H1 (cell line): Measurements from ENCODE around the gene SLC52A3. TPM values are rescaled to one million over a fixed set of nuclear protein-coding genes. Genes with fewer than 3 reads are reported as not detected.

ENCODE experiments used
- CTCF ChIA-PET: fragments of 300-600 bp; sonication (Branson Sonifier 250); formaldehyde crosslinking; loops from one replicate; lab custom pipeline; 2021; ENCODE audit not compliant: partially characterized antibody; lab: Charles Lee
- POLR2A ChIA-PET: fragments of 300-600 bp; sonication (Branson Sonifier 250); formaldehyde crosslinking; loops from one replicate; lab custom pipeline; 2021; ENCODE audit warnings: inconsistent platforms; ENCODE audit not compliant: partially characterized antibody; lab: Charles Lee
- DNase-seq, 2 experiments: peaks; one replicate each; pipeline versions ENCODE4 v3.0.0 to v3.0.0-alpha.2; 2010 to 2022; ENCODE audit warnings: low spot score in 2 of 2, low read depth in 1 of 2, mixed read lengths in 1 of 2
- FAIRE-seq: peaks from 2 replicates; lab custom pipeline; 2011; peaks lifted over from hg19 to GRCh38; lab: Jason Lieb, UNC
- H2AFZ ChIP-seq: 2 replicates; pipeline ENCODE4 v1.8.1; 2012; ENCODE audit warnings: low read length, inconsistent platforms
- H2AK5ac ChIP-seq: 2 replicates; pipeline ENCODE4 v1.6.1; 2013; ENCODE audit warnings: low read depth, low read length
- H2BK120ac ChIP-seq: replicated peaks from 2 replicates; pipeline ENCODE3; 2013; ENCODE audit warnings: low read depth, low read length, inconsistent platforms
- H2BK12ac ChIP-seq: 2 replicates; pipeline ENCODE4 v1.6.1; 2013; ENCODE audit warnings: low read depth, low read length
- H2BK15ac ChIP-seq: 2 replicates; pipeline ENCODE4 v1.6.1; 2013; ENCODE audit warnings: low read length
- H2BK20ac ChIP-seq: 2 replicates; pipeline ENCODE4 v1.6.1; 2013; ENCODE audit warnings: low read length
- H2BK5ac ChIP-seq: 2 replicates; pipeline ENCODE4 v1.6.1; 2013; ENCODE audit warnings: low read depth, low read length
- H3K14ac ChIP-seq: 2 replicates; pipeline ENCODE4 v1.6.1; 2013; ENCODE audit warnings: inconsistent platforms; ENCODE audit not compliant: insufficient read length
- H3K18ac ChIP-seq: 2 replicates; pipeline ENCODE4 v1.6.1; 2013; ENCODE audit warnings: low read length; ENCODE audit errors: extremely low read depth
- H3K23ac ChIP-seq: 2 replicates; pipeline ENCODE4 v1.6.1; 2013; ENCODE audit warnings: inconsistent platforms; ENCODE audit not compliant: insufficient read length
- H3K23me2 ChIP-seq: 2 replicates; pipeline ENCODE4 v1.6.1; 2013; ENCODE audit warnings: low read depth, low read length
- H3K27ac ChIP-seq: 2 replicates; pipeline ENCODE4 v1.6.1; 2011; ENCODE audit warnings: low read depth, low read length, inconsistent platforms
- H3K27me3 ChIP-seq, 4 experiments: replicated peaks in 1 of 4; 1 replicate in 1 of 4; 2 replicates in 3 of 4; pipeline versions ENCODE4 v1.6.1 to v1.8.1; 2011 to 2013; ENCODE audit warnings: low read length in 3 of 4, mild to moderate bottlenecking in 3 of 4, inconsistent platforms in 2 of 4, mixed read lengths in 2 of 4, moderate library complexity in 1 of 4; ENCODE audit not compliant: control insufficient read depth in 3 of 4, insufficient read depth in 3 of 4; ENCODE audit errors: extremely low read depth in 1 of 4
- H3K36me3 ChIP-seq, 4 experiments: 2 replicates each; pipeline versions ENCODE4 v1.6.1 to v1.8.1; 2011 to 2013; ENCODE audit warnings: mild to moderate bottlenecking in 4 of 4, low read length in 3 of 4, moderate library complexity in 2 of 4, control low read depth in 1 of 4, inconsistent platforms in 1 of 4; ENCODE audit not compliant: insufficient read depth in 4 of 4, control insufficient read depth in 2 of 4
- H3K4ac ChIP-seq: replicated peaks from 2 replicates; pipeline ENCODE3; 2013; ENCODE audit warnings: low read length, low read depth, mixed read lengths, inconsistent platforms; ENCODE audit not compliant: insufficient read length
- H3K4me1 ChIP-seq, 4 experiments: replicated peaks in 1 of 4; 1 replicate in 1 of 4; 2 replicates in 3 of 4; pipeline versions ENCODE4 v1.6.1 to v1.8.1; 2011 to 2013; ENCODE audit warnings: low read length in 3 of 4, inconsistent platforms in 2 of 4, mixed read lengths in 1 of 4; ENCODE audit not compliant: insufficient read depth in 4 of 4, control insufficient read depth in 3 of 4
- H3K4me2 ChIP-seq, 2 experiments: 2 replicates each; pipeline versions ENCODE4 v1.6.1 to v1.8.1; 2011 to 2013; ENCODE audit warnings: low read depth in 2 of 2, low read length in 2 of 2, control low read depth in 1 of 2, inconsistent platforms in 1 of 2, mild to moderate bottlenecking in 1 of 2; ENCODE audit not compliant: insufficient read depth in 1 of 2
- H3K4me3 ChIP-seq, 4 experiments: fragments of 200-600, 300-600 bp in 1 of 4; sonication (generic), shearing (Covaris generic), sonication (Bioruptor Twin) in 1 of 4; 2 replicates each; pipeline versions ENCODE4 v1.5.1 to v1.8.1; 2011 to 2016; ENCODE audit warnings: low read length in 4 of 4, low read depth in 3 of 4, control low read depth in 2 of 4, inconsistent platforms in 2 of 4, mild to moderate bottlenecking in 2 of 4, mixed read lengths in 1 of 4, moderate library complexity in 1 of 4; ENCODE audit not compliant: insufficient read depth in 2 of 4; ENCODE audit errors: extremely low read depth in 1 of 4
- H3K56ac ChIP-seq: replicated peaks from 2 replicates; pipeline ENCODE3; 2013; ENCODE audit warnings: low read depth, mild to moderate bottlenecking, mixed read lengths, low read length, inconsistent platforms; ENCODE audit not compliant: insufficient read length
- H3K79me1 ChIP-seq: 2 replicates; pipeline ENCODE4 v1.6.1; 2013; ENCODE audit warnings: low read depth, low read length, control low read depth
- H3K79me2 ChIP-seq, 2 experiments: 2 replicates each; pipeline versions ENCODE4 v1.6.1 to v1.8.1; 2012 to 2013; ENCODE audit warnings: low read length in 2 of 2, mild to moderate bottlenecking in 2 of 2, inconsistent platforms in 1 of 2; ENCODE audit not compliant: insufficient read depth in 2 of 2, control insufficient read depth in 1 of 2
- H3K9ac ChIP-seq, 4 experiments: replicated peaks in 1 of 4; 1 replicate in 1 of 4; 2 replicates in 3 of 4; pipeline versions ENCODE4 v1.6.1 to v1.8.1; 2011 to 2013; ENCODE audit warnings: low read depth in 3 of 4, low read length in 3 of 4, control low read depth in 2 of 4, mild to moderate bottlenecking in 2 of 4, moderate library complexity in 2 of 4, inconsistent platforms in 1 of 4; ENCODE audit errors: extremely low read depth in 1 of 4
- H3K9me3 ChIP-seq, 2 experiments: 2 replicates each; pipeline versions ENCODE4 v1.6.1 to v1.8.1; 2012 to 2013; ENCODE audit warnings: mild to moderate bottlenecking in 2 of 2, moderate library complexity in 2 of 2, control low read depth in 1 of 2, inconsistent platforms in 1 of 2, low read depth in 1 of 2, low read length in 1 of 2, mixed read lengths in 1 of 2; ENCODE audit not compliant: insufficient read depth in 2 of 2
- H4K20me1 ChIP-seq, 2 experiments: replicated peaks in 1 of 2; 2 replicates each; pipeline versions ENCODE3 to v1.8.1; 2011 to 2013; ENCODE audit warnings: inconsistent platforms in 2 of 2, low read length in 2 of 2, mild to moderate bottlenecking in 1 of 2; ENCODE audit not compliant: insufficient read depth in 2 of 2, control insufficient read depth in 1 of 2
- H4K5ac ChIP-seq: 2 replicates; pipeline ENCODE4 v1.6.1; 2013; ENCODE audit warnings: low read length, low read depth, mixed read lengths, inconsistent platforms; ENCODE audit not compliant: insufficient read length
- H4K8ac ChIP-seq: 2 replicates; pipeline ENCODE4 v1.8.0; 2013; ENCODE audit warnings: mild to moderate bottlenecking, moderate library complexity, low read length, inconsistent platforms; ENCODE audit not compliant: insufficient read depth; ENCODE audit errors: extremely low read depth
- H4K91ac ChIP-seq: replicated peaks from 2 replicates; pipeline ENCODE3; 2013; ENCODE audit warnings: low read length, mixed read lengths, inconsistent platforms; ENCODE audit not compliant: insufficient read length
- CTBP2 ChIP-seq: IDR thresholded peaks from 2 replicates; pipeline ENCODE4 v1.7.0; 2011; ENCODE audit warnings: borderline replicate concordance, mild to moderate bottlenecking, moderate library complexity, mixed read lengths, low read length; ENCODE audit not compliant: insufficient read depth, insufficient read length
- JUN ChIP-seq: IDR thresholded peaks from 2 replicates; pipeline ENCODE4 v1.6.1; 2011; ENCODE audit warnings: low read depth, mild to moderate bottlenecking, improper control_type of control experiment, low read length
- KDM1A ChIP-seq: fragments of 200-600, 300-600 bp; sonication (generic); IDR thresholded peaks from 2 replicates; pipeline ENCODE4 v1.7.1; 2016; ENCODE audit warnings: mild to moderate bottlenecking, low read length, borderline replicate concordance
- KDM5A ChIP-seq: fragments of 200-600 bp; IDR thresholded peaks from 2 replicates; pipeline ENCODE4 v1.7.1; 2012; ENCODE audit warnings: mild to moderate bottlenecking, low read length, inconsistent platforms, mixed read lengths
- NRF1 ChIP-seq: IDR thresholded peaks from 2 replicates; pipeline ENCODE4 v1.6.1; 2011; ENCODE audit warnings: mild to moderate bottlenecking, low read depth, low read length, improper control_type of control experiment
- PHF8 ChIP-seq: fragments of 200-600 bp; sonication (generic); conservative IDR thresholded peaks from 2 replicates; pipeline ENCODE4 v1.7.1; 2012; ENCODE audit warnings: low read depth, mild to moderate bottlenecking, inconsistent platforms, low read length, moderate library complexity
- POLR2A ChIP-seq, 2 experiments: IDR thresholded peaks; 1 replicate in 1 of 2; 2 replicates in 1 of 2; pipeline ENCODE4 v1.6.1; 2011; ENCODE audit warnings: low read depth in 2 of 2, low read length in 2 of 2, mild to moderate bottlenecking in 2 of 2; ENCODE audit errors: control extremely low read depth in 1 of 2
- SIRT6 ChIP-seq: IDR thresholded peaks from one replicate; pipeline ENCODE4 v1.7.1; 2012; ENCODE audit warnings: low read length, inconsistent platforms
- SIX5 ChIP-seq: IDR thresholded peaks from 2 replicates; pipeline ENCODE4 v1.6.1; 2011; ENCODE audit warnings: mild to moderate bottlenecking, low read depth, low read length
- SP4 ChIP-seq: IDR thresholded peaks from 2 replicates; pipeline ENCODE4 v1.6.1; 2012; ENCODE audit warnings: low read length, inconsistent platforms
- SUZ12 ChIP-seq: fragments of 200-600 bp; sonication (generic); IDR thresholded peaks from 2 replicates; pipeline ENCODE4 v1.6.1; 2012; ENCODE audit warnings: mild to moderate bottlenecking, inconsistent platforms, low read length, moderate library complexity, mixed read lengths
- ZNF274 ChIP-seq: IDR thresholded peaks from 2 replicates; pipeline ENCODE4 v1.7.0; 2012; ENCODE audit warnings: low read length, borderline replicate concordance; ENCODE audit errors: extremely low read depth
- WGBS, 2 experiments: shearing (Covaris generic) in 1 of 2; methylation state at CpG; one replicate each; pipeline versions ENCODE4 v1.1.6 to v1.1.7; 2013 to 2015; ENCODE audit warnings: low lambda C conversion rate in 2 of 2, mixed read lengths in 2 of 2, inconsistent platforms in 1 of 2, low coverage in 1 of 2, missing lambda C conversion rate in 1 of 2; ENCODE audit not compliant: insufficient replicate concordance in 2 of 2, insufficient coverage in 1 of 2, insufficient read length in 1 of 2; ENCODE audit errors: extremely low coverage in 1 of 2, missing lambda C conversion rate in 1 of 2; 5-methylcytosine and 5-hydroxymethylcytosine counted together
- polyA plus RNA-seq, 7 experiments: library from polyadenylated mRNA; depleted of rRNA in 3 of 7; stranded (reverse) in 5 of 7; unstranded in 2 of 7; fragments of >200 nt in 5 of 7; fragments of 200-250 nt in 2 of 7; gene quantifications; 1 replicate in 5 of 7; 2 replicates in 1 of 7; 4 replicates in 1 of 7; pipeline versions ENCODE4 v1.2.1 to v1.2.3, GENCODE V29; 2011 to 2013; ENCODE audit warnings: missing spikeins in 2 of 7, mixed read lengths in 2 of 7
- total RNA-seq: library from RNA; stranded (reverse); fragmentation: NEBNext Ultra II Directional; extraction: Animal tissue kit (Norgen Biotek cat#: 25700); gene quantifications from 2 replicates; pipeline ENCODE4 v1.2.1, GENCODE V29; 2021

The SLC52A3 gene
- total and polyA plus RNA-seq, 2 of the 8 experiments (the other 6 are each of a cell fraction or from before 2014, with no cell fraction given), result 2.3 to 4.2 TPM

- Histone ChIP-seq H3K23me2 (no peaks in the 10 kb centered on the region), H3K9me3 (peaks cover 16 to 18% of the 10 kb centered on the region in 2 experiments), H3K23ac (no peak overlapping the region), H3K79me1 (no peaks in the 10 kb centered on the region), H4K5ac (no peak overlapping the region), H3K18ac (no peak overlapping the region), H3K4ac (no peak overlapping the region), H3K4me1 (no peaks in the 10 kb centered on the region; a peak in 1 of 7 replicates), H2BK15ac (no peak overlapping the region), H2BK5ac (no peak overlapping the region), H3K4me3 (no peak overlapping the region), H3K36me3 (no peaks in the 10 kb centered on the region), H3K27me3 (no peaks in the 10 kb centered on the region), H3K4me2 (no peak overlapping the region), H2BK20ac (no peak overlapping the region), H3K79me2 (no peaks in the 10 kb centered on the region), H3K9ac (no peak overlapping the region), H4K8ac (no peak overlapping the region), H3K14ac (no peak overlapping the region), H2AK5ac (no peak overlapping the region), H2BK120ac (no peak overlapping the region), H3K56ac (no peak overlapping the region), H3K27ac (no peak overlapping the region), H2BK12ac (no peak overlapping the region), H2AFZ (no peak overlapping the region), H4K91ac (no peak overlapping the region), H4K20me1 (no peaks in the 10 kb centered on the region)
- TF ChIP-seq PHF8 (no peak), POLR2A (IDR thresholded peaks at IDR 0.05; ENCODE audit: control extremely low read depth in 1 of 2, low read depth in 2 of 2, low read length in 2 of 2) (no peak), SP4 (no peak), CTBP2 (no peak), NRF1 (no peak), SIX5 (no peak), SIRT6 (no peak), KDM1A (no peak), ZNF274 (no peak), JUN (no peak), KDM5A (no peak), SUZ12 (no peak)
- 89% methylated on average over 1 of the region's 1 CpG; no CpG with 5 or more reads in 1 of the 2 experiments for WGBS, 2 experiments
- ChIA-PET POLR2A (no interaction called here), CTCF (interaction anchor here (1.1 kb wide), 1 partner anchor 12 kb away, joined by 3 read pairs; no protein-coding TSS in a partner anchor)
- DNase-seq (no peak), FAIRE-seq (no peak)
Measured at GRCh38 chr20:787825-788224, 19.5 kb upstream of the SLC52A3 start.
